HepG2 (cell line): ENCODE results near the gene TMEM44. TPM values are rescaled to one million over a fixed set of nuclear protein-coding genes. Genes with fewer than 3 reads are reported as not detected.
A peak's percentile ranks its signal among the peaks of the same experiment; 100 is the strongest.

ENCODE experiments used
- CEBPB ChIP-seq: IDR thresholded peaks from 2 replicates; pipeline ENCODE4 v1.6.1; 2011; ENCODE audit warnings: low read depth, low read length, improper control_type of control experiment, borderline replicate concordance
- CEBPG ChIP-seq: IDR thresholded peaks from 2 replicates; pipeline ENCODE4 v1.6.1; 2016
- IRF2 ChIP-seq: IDR thresholded peaks from 2 replicates; pipeline ENCODE4 v1.6.1; 2018; ENCODE audit warnings: missing genetic modification reagents, missing compliant biosample characterization
- MAF1 ChIP-seq: sonication (generic); formaldehyde crosslinking; IDR thresholded peaks from 2 replicates; pipeline ENCODE4 v1.5.0; 2020; ENCODE audit warnings: missing genetic modification reagents, borderline replicate concordance
- MZF1 ChIP-seq: sonication (generic); formaldehyde crosslinking; IDR thresholded peaks from 2 replicates; pipeline ENCODE4 v1.8.1; 2023; ENCODE audit warnings: mild to moderate bottlenecking, missing genetic modification reagents, borderline replicate concordance
- SALL1 ChIP-seq: sonication (generic); formaldehyde crosslinking; IDR thresholded peaks from 2 replicates; pipeline ENCODE4 v1.8.0; 2022; ENCODE audit warnings: mild to moderate bottlenecking, missing genetic modification reagents
- SIN3A ChIP-seq: IDR thresholded peaks from 2 replicates; pipeline ENCODE4 v1.6.1; 2011; ENCODE audit warnings: low read depth, mild to moderate bottlenecking, control low read depth, low read length, borderline replicate concordance
- ZFP62 ChIP-seq: sonication (generic); formaldehyde crosslinking; IDR thresholded peaks from 2 replicates; pipeline ENCODE4 v1.4.0; 2020; ENCODE audit warnings: missing genetic modification reagents
- polyA plus RNA-seq, 8 experiments: library from polyadenylated mRNA; depleted of rRNA in 3 of 8; stranded (reverse) in 7 of 8; unstranded in 1 of 8; fragments of >200 nt; fragmentation: Illumina TruSeq in 4 of 8; extraction: Trizol in 4 of 8; gene quantifications; 2 replicates each; pipeline versions ENCODE4 v1.2.1 to v1.2.3, GENCODE V29; 2011 to 2016; ENCODE audit warnings: low read depth in 4 of 8, missing spikeins in 1 of 8, mixed read lengths in 1 of 8; ENCODE audit not compliant: insufficient read depth in 1 of 8
- total RNA-seq, 5 experiments: library from RNA; depleted of rRNA; stranded (reverse); fragments of >200 nt; fragmentation: Illumina TruSeq; extraction: Trizol; gene quantifications; 2 replicates each; pipeline ENCODE4 v1.2.3, GENCODE V29; 2016; ENCODE audit warnings: low read depth in 1 of 5
- TF ChIP-seq, protein P1 (sequence below): sonication (generic); formaldehyde crosslinking; IDR thresholded peaks from 2 replicates; pipeline ENCODE4 v1.4.0; 2020; ENCODE audit warnings: missing genetic modification reagents
- TF ChIP-seq, protein P2 (sequence below): sonication (generic); formaldehyde crosslinking; IDR thresholded peaks from 2 replicates; pipeline ENCODE4 v1.8.0; 2022; ENCODE audit warnings: mild to moderate bottlenecking, missing genetic modification reagents, borderline replicate concordance
- TF ChIP-seq, protein P3 (sequence below): IDR thresholded peaks from 2 replicates; pipeline ENCODE4 v1.6.1; 2016; ENCODE audit warnings: missing biosample characterization, missing genetic modification reagents, low read depth
- TF ChIP-seq, protein P4 (sequence below): sonication (generic); formaldehyde crosslinking; IDR thresholded peaks from one replicate; pipeline ENCODE4 v1.5.1; 2020; ENCODE audit warnings: mild to moderate bottlenecking, missing genetic modification reagents; ENCODE audit errors: not compliant biosample characterization

TMEM44 gene
- total and polyA plus RNA-seq, 2 of the 13 experiments (the other 11 are each of a cell fraction or from before 2014, with no cell fraction given), result 7.3 to 13.8 TPM

DNA sequence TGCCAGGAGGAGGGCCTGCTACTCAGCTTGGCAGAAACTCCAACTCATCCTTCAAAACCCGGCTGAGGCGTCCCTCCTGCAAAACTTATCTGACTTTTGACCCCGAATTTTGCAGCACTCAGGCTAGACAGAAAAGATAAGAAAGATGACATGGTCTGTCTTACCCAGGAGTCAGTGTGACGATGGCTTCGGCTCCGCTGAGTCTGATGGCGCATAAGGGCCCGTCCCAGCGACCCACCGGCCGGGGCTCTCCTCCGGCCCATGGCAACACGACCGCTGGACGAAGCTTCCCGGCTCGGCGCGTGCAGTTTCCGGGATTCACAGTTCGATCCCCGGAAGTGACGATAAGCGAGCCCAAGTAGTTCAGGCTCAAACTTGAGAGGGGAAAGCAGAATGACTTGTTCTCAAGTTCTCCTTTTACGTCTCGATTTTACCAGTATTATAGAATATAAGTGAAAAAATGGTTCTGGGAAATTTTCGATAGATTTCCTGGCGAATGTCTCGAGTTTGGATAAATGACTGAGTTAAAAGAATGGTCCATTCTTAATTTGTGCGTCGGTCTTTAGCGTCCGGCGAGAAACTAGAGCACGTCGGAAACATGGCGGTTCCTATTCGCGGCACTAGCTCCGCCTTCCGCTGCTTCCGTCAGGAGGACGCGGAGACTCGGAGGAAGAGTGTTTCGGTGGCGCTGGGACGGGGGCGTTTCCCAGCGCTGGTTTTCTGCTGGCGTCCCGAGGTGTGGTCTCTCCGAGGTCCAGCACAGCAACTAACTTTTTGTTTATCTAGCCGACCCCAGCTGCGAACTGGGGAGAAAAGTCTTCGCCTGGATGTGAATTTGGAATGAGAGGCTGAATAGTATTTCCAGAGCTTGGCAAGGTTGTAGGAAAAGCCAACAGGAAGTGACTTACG is 38.9 kb upstream of the TMEM44 start, which contains the start of gene LSG1 (continued):
- TF ChIP-seq, protein P1, sequence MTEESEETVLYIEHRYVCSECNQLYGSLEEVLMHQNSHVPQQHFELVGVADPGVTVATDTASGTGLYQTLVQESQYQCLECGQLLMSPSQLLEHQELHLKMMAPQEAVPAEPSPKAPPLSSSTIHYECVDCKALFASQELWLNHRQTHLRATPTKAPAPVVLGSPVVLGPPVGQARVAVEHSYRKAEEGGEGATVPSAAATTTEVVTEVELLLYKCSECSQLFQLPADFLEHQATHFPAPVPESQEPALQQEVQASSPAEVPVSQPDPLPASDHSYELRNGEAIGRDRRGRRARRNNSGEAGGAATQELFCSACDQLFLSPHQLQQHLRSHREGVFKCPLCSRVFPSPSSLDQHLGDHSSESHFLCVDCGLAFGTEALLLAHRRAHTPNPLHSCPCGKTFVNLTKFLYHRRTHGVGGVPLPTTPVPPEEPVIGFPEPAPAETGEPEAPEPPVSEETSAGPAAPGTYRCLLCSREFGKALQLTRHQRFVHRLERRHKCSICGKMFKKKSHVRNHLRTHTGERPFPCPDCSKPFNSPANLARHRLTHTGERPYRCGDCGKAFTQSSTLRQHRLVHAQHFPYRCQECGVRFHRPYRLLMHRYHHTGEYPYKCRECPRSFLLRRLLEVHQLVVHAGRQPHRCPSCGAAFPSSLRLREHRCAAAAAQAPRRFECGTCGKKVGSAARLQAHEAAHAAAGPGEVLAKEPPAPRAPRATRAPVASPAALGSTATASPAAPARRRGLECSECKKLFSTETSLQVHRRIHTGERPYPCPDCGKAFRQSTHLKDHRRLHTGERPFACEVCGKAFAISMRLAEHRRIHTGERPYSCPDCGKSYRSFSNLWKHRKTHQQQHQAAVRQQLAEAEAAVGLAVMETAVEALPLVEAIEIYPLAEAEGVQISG (CRISPR knock-in tag), result peak; percentile 94
- TF ChIP-seq, protein P2, sequence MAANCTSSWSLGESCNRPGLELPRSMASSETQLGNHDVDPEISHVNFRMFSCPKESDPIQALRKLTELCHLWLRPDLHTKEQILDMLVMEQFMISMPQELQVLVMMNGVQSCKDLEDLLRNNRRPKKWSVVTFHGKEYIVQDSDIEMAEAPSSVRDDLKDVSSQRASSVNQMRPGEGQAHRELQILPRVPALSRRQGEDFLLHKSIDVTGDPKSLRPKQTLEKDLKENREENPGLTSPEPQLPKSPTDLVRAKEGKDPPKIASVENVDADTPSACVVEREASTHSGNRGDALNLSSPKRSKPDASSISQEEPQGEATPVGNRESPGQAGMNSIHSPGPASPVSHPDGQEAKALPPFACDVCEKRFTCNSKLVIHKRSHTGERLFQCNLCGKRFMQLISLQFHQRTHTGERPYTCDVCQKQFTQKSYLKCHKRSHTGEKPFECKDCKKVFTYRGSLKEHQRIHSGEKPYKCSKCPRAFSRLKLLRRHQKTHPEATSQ (CRISPR knock-in tag), result no peak
- TF ChIP-seq CEBPB (no peak), SALL1 (peak; percentile 84; the same call in 1 of the 2 replicates), SIN3A (peak; percentile 88), CEBPG (no peak), MZF1 (no peak), IRF2 (peak; percentile 88; the same call in 1 of the 2 replicates), MAF1 (CRISPR knock-in tag) (0 out of 2 replicates have a peak, but pooled peaks have one; percentile 18), ZFP62 (no peak)
- TF ChIP-seq, protein P3, sequence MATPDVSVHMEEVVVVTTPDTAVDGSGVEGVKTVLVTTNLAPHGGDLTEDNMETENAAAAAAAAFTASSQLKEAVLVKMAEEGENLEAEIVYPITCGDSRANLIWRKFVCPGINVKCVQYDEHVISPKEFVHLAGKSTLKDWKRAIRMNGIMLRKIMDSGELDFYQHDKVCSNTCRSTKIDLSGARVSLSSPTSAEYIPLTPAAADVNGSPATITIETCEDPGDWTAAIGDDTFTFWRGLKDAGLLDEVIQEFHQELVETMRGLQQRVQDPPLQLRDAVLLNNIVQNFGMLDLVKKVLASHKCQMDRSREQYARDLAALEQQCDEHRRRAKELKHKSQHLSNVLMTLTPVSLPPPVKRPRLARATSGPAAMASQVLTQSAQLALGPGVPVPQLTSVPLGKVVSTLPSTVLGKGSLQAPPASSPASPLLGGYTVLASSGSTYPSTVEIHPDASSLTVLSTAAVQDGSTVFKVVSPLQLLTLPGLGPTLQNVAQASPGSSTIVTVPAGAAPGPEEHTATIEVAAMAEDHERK (CRISPR knock-in tag), result no peak; the same call in 1 of the 2 replicates
- TF ChIP-seq, protein P4, sequence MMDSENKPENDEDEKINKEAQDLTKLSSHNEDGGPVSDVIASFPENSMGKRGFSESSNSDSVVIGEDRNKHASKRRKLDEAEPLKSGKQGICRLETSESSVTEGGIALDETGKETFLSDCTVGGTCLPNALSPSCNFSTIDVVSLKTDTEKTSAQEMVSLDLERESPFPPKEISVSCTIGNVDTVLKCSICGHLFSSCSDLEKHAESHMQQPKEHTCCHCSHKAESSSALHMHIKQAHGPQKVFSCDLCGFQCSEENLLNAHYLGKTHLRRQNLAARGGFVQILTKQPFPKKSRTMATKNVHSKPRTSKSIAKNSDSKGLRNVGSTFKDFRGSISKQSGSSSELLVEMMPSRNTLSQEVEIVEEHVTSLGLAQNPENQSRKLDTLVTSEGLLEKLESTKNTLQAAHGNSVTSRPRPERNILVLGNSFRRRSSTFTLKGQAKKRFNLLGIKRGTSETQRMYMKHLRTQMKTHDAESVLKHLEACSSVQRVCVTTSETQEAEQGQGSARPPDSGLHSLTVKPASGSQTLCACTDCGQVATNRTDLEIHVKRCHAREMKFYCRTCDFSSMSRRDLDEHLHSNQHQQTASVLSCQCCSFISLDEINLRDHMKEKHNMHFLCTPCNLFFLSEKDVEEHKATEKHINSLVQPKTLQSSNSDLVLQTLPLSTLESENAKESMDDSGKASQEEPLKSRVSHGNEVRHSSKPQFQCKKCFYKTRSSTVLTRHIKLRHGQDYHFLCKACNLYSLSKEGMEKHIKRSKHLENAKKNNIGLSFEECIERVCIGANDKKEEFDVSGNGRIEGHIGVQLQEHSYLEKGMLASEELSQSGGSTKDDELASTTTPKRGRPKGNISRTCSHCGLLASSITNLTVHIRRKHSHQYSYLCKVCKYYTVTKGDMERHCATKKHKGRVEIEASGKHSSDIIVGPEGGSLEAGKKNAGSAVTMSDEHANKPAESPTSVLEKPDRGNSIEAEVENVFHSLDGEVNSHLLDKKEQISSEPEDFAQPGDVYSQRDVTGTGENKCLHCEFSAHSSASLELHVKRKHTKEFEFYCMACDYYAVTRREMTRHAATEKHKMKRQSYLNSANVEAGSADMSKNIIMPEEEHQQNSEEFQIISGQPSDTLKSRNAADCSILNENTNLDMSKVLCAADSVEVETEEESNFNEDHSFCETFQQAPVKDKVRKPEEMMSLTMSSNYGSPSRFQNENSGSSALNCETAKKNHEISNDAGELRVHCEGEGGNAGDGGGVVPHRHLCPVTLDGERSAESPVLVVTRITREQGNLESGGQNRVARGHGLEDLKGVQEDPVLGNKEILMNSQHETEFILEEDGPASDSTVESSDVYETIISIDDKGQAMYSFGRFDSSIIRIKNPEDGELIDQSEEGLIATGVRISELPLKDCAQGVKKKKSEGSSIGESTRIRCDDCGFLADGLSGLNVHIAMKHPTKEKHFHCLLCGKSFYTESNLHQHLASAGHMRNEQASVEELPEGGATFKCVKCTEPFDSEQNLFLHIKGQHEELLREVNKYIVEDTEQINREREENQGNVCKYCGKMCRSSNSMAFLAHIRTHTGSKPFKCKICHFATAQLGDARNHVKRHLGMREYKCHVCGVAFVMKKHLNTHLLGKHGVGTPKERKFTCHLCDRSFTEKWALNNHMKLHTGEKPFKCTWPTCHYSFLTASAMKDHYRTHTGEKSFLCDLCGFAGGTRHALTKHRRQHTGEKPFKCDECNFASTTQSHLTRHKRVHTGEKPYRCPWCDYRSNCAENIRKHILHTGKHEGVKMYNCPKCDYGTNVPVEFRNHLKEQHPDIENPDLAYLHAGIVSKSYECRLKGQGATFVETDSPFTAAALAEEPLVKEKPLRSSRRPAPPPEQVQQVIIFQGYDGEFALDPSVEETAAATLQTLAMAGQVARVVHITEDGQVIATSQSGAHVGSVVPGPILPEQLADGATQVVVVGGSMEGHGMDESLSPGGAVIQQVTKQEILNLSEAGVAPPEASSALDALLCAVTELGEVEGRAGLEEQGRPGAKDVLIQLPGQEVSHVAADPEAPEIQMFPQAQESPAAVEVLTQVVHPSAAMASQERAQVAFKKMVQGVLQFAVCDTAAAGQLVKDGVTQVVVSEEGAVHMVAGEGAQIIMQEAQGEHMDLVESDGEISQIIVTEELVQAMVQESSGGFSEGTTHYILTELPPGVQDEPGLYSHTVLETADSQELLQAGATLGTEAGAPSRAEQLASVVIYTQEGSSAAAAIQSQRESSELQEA, result no peak
